HFFc6 (cell line): ENCODE measurements around the gene KRTAP10-1. TPM values are rescaled to one million over a fixed set of nuclear protein-coding genes. Genes with fewer than 3 reads are reported as not detected.

Source experiments
- DNase-seq: peaks from one replicate; pipeline ENCODE4 v3.0.0-alpha.2; 2018
- H3K27ac Mint-ChIP-seq: 2 replicates; pipeline ENCODE4 v1.8.0; 2020; ENCODE audit warnings: mild to moderate bottlenecking, mixed read lengths
- H3K27me3 Mint-ChIP-seq: 2 replicates; pipeline ENCODE4 v1.8.0; 2021; ENCODE audit warnings: mild to moderate bottlenecking, moderate library complexity, mixed read lengths; ENCODE audit not compliant: insufficient read depth
- H3K36me3 Mint-ChIP-seq: 2 replicates; pipeline ENCODE4 v1.8.0; 2021; ENCODE audit warnings: low read depth, mixed read lengths
- H3K4me1 Mint-ChIP-seq: 2 replicates; pipeline ENCODE4 v1.8.0; 2020; ENCODE audit warnings: low read depth, mixed read lengths
- H3K4me3 Mint-ChIP-seq: 2 replicates; pipeline ENCODE4 v1.8.0; 2020; ENCODE audit warnings: mild to moderate bottlenecking, moderate library complexity, mixed read lengths
- H3K9me3 Mint-ChIP-seq: 2 replicates; pipeline ENCODE4 v1.8.0; 2020; ENCODE audit warnings: mild to moderate bottlenecking, mixed read lengths
- total RNA-seq, 6 experiments: library from RNA; stranded (reverse); fragmentation: NEBNext Ultra II Directional; extraction: Animal tissue kit (Norgen Biotek cat#: 25700); gene quantifications; 2 replicates in 1 of 6; 3 replicates in 5 of 6; pipeline ENCODE4 v1.2.3, GENCODE V29; 2021
- TF ChIP-seq, protein P1 (sequence below): fragments of 200-600 bp; sonication (generic); IDR thresholded peaks from 2 replicates; pipeline ENCODE4 v1.5.0; 2021; ENCODE audit warnings: antibody characterized with exemption, mild to moderate bottlenecking

KRTAP10-1 gene
- total RNA-seq, 6 experiments from 2014 or later = not detected

- TF ChIP-seq, protein P1, sequence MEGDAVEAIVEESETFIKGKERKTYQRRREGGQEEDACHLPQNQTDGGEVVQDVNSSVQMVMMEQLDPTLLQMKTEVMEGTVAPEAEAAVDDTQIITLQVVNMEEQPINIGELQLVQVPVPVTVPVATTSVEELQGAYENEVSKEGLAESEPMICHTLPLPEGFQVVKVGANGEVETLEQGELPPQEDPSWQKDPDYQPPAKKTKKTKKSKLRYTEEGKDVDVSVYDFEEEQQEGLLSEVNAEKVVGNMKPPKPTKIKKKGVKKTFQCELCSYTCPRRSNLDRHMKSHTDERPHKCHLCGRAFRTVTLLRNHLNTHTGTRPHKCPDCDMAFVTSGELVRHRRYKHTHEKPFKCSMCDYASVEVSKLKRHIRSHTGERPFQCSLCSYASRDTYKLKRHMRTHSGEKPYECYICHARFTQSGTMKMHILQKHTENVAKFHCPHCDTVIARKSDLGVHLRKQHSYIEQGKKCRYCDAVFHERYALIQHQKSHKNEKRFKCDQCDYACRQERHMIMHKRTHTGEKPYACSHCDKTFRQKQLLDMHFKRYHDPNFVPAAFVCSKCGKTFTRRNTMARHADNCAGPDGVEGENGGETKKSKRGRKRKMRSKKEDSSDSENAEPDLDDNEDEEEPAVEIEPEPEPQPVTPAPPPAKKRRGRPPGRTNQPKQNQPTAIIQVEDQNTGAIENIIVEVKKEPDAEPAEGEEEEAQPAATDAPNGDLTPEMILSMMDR = no peak
- Mint-ChIP-seq H3K4me3 (no peak overlapping the region), H3K9me3 (peaks cover 16% of the 10 kb centered on the region), H3K4me1 (no peaks in the 10 kb centered on the region), H3K36me3 (no peaks in the 10 kb centered on the region), H3K27ac (no peak overlapping the region), H3K27me3 (peaks cover 1% of the 10 kb centered on the region)
- no peak for DNase-seq
These were observed 12.6 kb downstream of the KRTAP10-1 start for GRCh38 chr21:44527156-44527982.

DNA sequence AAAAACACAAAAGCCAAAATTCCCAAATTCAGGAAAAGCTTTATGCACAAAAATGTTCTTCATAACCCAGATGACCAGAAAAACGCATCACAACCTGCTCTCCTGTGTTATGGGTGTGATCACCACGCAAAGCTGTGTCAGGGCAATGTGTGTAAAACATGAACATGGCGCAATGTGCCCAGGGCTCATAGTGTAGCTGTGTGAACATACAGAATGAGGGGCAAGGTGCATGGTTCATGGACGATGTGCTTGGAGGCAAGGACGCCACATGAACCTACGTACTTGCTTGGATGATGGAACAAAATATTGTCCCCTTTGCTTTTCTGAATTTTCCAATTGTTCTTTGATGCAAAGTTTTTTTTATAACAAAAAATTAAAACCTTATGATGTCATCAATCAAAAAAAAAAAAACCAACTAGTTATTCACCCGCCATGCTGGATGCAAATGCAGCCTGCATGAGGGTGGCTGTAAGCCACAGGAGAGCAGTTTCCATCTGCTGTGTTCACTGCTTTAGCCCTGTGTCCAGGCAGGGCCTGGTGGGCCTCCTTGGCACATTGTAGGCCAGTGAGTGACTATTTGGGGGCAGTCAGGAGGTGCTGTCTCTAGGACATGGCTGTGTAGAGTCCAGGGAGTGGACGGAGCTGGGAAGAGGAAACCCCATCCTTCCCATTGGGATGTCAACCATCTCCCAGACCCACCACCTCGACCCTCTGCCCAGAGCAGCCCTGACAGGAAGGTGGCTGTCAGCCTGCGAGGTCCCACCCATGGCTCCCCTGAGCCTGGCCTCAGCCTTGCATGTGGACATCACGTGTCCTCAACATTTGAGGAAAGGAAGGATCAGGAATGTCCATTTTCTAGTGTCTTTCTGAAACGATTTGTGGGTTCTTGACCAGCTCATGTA is 13.6 kb downstream of the KRTAP10-1 start:
- Mint-ChIP-seq H3K27me3 (peaks cover 1% of the 10 kb centered on the region), H3K4me3 (no peak overlapping the region), H3K36me3 (no peaks in the 10 kb centered on the region), H3K27ac (no peak overlapping the region), H3K9me3 (peaks cover 15% of the 10 kb centered on the region), H3K4me1 (no peaks in the 10 kb centered on the region)
- DNase-seq = no peak
- TF ChIP-seq, protein P1 = no peak

- Mint-ChIP-seq H3K9me3 (peaks cover 13% of the 10 kb centered on the region), H3K4me3 (no peak overlapping the region), H3K36me3 (no peaks in the 10 kb centered on the region), H3K27me3 (peaks cover 1% of the 10 kb centered on the region), H3K27ac (no peak overlapping the region), H3K4me1 (no peaks in the 10 kb centered on the region)
- TF ChIP-seq, protein P1 = no peak
- no peak for DNase-seq
These were observed 14.5 kb downstream of the KRTAP10-1 start for GRCh38 chr21:44525391-44526095.

- Mint-ChIP-seq H3K36me3 (no peaks in the 10 kb centered on the region), H3K27me3 (no peaks in the 10 kb centered on the region), H3K4me1 (no peaks in the 10 kb centered on the region), H3K27ac (no peak overlapping the region), H3K4me3 (no peak overlapping the region), H3K9me3 (peaks cover 12% of the 10 kb centered on the region; the same call in 1 of the 2 replicates)
- TF ChIP-seq, protein P1 = no peak
- DNase-seq = no peak
These were observed 15.3 kb downstream of the KRTAP10-1 start for GRCh38 chr21:44524414-44525371.
